Uterus (tissue), 4 donors: ENCODE results near the gene MOB3A. TPM values are rescaled to one million over a fixed set of nuclear protein-coding genes. Genes with fewer than 3 reads are reported as not detected.

ENCODE experiments used
- DNase-seq, 2 donors: peaks; one replicate each; pipeline ENCODE4 v3.0.0-alpha.2; 2019 to 2020
- H3K27ac ChIP-seq, 2 donors: fragments of 200-600 bp; sonication (generic); 1 replicate in 1 of 2; 2 replicates in 1 of 2; pipeline ENCODE4 v1.5.1; 2016 to 2018
- H3K27me3 ChIP-seq, 2 donors: fragments of 200-600 bp; sonication (generic); one replicate each; pipeline ENCODE4 v1.5.1; 2018 to 2019; ENCODE audit warnings: control low read depth in 1 of 2
- H3K36me3 ChIP-seq, 2 donors: fragments of 200-600 bp; sonication (generic); one replicate each; pipeline ENCODE4 v1.5.1; 2019; ENCODE audit warnings: control low read depth in 1 of 2
- H3K4me1 ChIP-seq, 2 donors: fragments of 200-600 bp; sonication (generic); one replicate each; pipeline ENCODE4 v1.5.1; 2018 to 2019; ENCODE audit warnings: control low read depth in 1 of 2
- H3K4me3 ChIP-seq, 2 donors: fragments of 200-600 bp; sonication (generic); 1 replicate in 1 of 2; 2 replicates in 1 of 2; pipeline ENCODE4 v1.5.1; 2018 to 2019; ENCODE audit warnings: mild to moderate bottlenecking in 1 of 2
- H3K9me3 ChIP-seq, 2 donors: fragments of 200-600 bp; sonication (generic); one replicate each; pipeline ENCODE4 v1.5.1; 2019; ENCODE audit warnings: control low read depth in 1 of 2
- POLR2A ChIP-seq, 2 donors: fragments of 450-650 bp; IDR thresholded peaks; one replicate each; pipeline ENCODE4 v1.6.1; 2016; ENCODE audit warnings: antibody characterized with exemption in 2 of 2, mild to moderate bottlenecking in 1 of 2, moderate library complexity in 1 of 2
- intact Hi-C: fragments of 100-400 bp; cut with DNase I; formaldehyde crosslinking; loops from one replicate; pipeline ENCODE4 v1.15.1; 2023; ENCODE audit warnings: low total_unique reads
- total RNA-seq, 4 donors: library from RNA; depleted of rRNA in 3 of 4; stranded (reverse); fragments of >200 nt in 3 of 4; gene quantifications; one replicate each; pipeline versions ENCODE4 v1.1.0 to v1.2.4, GENCODE V29; 2014 to 2023
- TF ChIP-seq, protein P1 (sequence below), 4 experiments: fragments of 200-600 bp in 2 of 4; fragments of 450-650 bp in 2 of 4; sonication (generic) in 2 of 4; IDR thresholded peaks; one replicate each; pipeline ENCODE4 v1.5.1; 2016 to 2019; ENCODE audit warnings: antibody characterized with exemption in 4 of 4, mild to moderate bottlenecking in 2 of 4, moderate library complexity in 1 of 4
- donor health status: DM: yes; HTN: yes; CAD: no.

Gene MOB3A
- total RNA-seq, 4 donors from 2014 or later: 10.2 to 81.4 (median 20.7) TPM

DNA sequence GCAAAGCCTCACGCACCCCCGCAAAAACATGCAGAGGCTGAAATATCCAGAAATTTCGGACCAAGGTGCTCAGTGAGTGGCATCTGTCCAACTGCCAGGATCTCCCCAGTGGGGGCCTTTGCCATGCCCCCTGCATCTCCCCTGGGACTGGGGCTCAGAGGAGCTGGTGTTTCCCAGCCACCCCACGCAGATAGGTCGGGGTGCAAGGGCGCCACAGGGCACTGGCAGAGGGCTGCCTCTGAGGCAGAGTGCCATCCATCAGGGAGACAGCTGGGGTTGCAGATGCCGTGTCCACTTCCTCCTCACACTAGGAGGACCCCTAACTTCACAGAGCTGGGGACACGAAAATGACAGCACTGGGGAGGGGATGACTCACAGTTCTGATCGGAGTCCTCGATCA is 26.9 kb upstream of the MOB3A start:
- Histone ChIP-seq H3K27me3 (no peaks in the 10 kb centered on the region), H3K27ac (no peak overlapping the region), H3K4me1 (no peaks in the 10 kb centered on the region), H3K4me3 (no peak overlapping the region), H3K9me3 (no peaks in the 10 kb centered on the region), H3K36me3 (no peaks in the 10 kb centered on the region)
- TF ChIP-seq, protein P1, sequence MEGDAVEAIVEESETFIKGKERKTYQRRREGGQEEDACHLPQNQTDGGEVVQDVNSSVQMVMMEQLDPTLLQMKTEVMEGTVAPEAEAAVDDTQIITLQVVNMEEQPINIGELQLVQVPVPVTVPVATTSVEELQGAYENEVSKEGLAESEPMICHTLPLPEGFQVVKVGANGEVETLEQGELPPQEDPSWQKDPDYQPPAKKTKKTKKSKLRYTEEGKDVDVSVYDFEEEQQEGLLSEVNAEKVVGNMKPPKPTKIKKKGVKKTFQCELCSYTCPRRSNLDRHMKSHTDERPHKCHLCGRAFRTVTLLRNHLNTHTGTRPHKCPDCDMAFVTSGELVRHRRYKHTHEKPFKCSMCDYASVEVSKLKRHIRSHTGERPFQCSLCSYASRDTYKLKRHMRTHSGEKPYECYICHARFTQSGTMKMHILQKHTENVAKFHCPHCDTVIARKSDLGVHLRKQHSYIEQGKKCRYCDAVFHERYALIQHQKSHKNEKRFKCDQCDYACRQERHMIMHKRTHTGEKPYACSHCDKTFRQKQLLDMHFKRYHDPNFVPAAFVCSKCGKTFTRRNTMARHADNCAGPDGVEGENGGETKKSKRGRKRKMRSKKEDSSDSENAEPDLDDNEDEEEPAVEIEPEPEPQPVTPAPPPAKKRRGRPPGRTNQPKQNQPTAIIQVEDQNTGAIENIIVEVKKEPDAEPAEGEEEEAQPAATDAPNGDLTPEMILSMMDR (IDR thresholded peaks at IDR 0.05): no peak
- intact Hi-C loops: no loop called here
- DNase-seq: no peak

DNA sequence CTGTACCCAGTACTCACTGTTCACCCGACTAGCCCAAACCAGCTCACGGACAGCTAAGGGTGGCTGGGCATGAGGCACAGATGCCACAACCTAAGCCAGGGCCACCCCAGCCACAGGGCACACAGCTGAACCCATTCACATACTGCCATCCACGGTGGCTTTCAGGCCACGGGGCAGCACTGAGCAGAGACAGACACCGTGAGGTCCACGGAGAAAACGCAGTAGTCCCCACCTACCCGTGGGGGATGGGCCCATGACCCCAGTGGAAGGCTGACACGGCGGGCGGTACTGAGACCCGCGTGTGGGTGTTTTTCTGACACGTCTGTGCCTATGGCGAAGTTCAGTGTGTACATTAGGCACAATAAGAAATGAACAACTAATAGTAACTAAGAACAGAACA is 26.1 kb upstream of the MOB3A start:
- no peak for DNase-seq
- H3K4me3 ChIP-seq: no peak overlapping the region
- intact Hi-C loops: no loop called here
- H3K36me3 ChIP-seq: no peaks in the 10 kb centered on the region
- TF ChIP-seq POLR2A (IDR thresholded peaks at IDR 0.05): no peak
- TF ChIP-seq, protein P1 (IDR thresholded peaks at IDR 0.05): no peak
- no peaks in the 10 kb centered on the region for H3K4me1 ChIP-seq
- H3K27ac ChIP-seq: no peak overlapping the region
- H3K9me3 ChIP-seq: no peaks in the 10 kb centered on the region
- no peaks in the 10 kb centered on the region for H3K27me3 ChIP-seq

DNA sequence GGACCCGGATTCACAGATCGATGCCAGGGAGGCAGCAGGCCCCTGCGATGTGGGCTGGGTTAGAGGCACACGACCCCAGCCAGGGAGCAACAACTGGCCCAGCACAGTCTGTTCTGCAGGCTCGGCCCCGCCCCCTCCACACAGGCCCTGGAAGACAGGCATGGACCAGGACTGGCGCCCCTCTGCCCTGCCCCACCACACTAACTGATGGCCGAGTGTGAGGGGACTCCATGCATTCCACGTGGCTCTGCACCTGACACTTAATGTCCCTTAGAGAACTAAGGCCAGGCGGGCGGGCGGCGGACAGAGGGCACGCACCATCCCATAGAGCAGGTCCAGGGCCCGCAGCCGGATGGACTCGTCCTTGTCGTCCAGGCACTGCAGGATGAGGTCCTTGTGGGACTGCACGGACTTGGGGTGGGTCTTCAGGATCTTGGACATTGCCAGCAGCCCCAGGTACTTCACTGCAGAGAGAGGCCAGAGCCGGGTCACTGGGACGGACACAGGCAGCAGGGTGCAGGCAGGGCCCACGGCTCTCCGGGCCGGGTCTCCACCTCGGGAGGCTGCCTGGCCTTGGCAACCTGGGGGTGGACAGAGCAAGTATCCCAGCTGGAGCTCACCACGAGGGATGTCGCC is 25.4 kb upstream of the MOB3A start:
- Histone ChIP-seq H3K9me3 (no peaks in the 10 kb centered on the region), H3K27me3 (no peaks in the 10 kb centered on the region), H3K27ac (no peak overlapping the region), H3K36me3 (no peaks in the 10 kb centered on the region), H3K4me1 (no peaks in the 10 kb centered on the region), H3K4me3 (no peak overlapping the region)
- TF ChIP-seq, protein P1 (IDR thresholded peaks at IDR 0.05): no peak
- no peak for TF ChIP-seq POLR2A (IDR thresholded peaks at IDR 0.05)
- DNase-seq: no peak
- intact Hi-C loops: no loop called here

DNA sequence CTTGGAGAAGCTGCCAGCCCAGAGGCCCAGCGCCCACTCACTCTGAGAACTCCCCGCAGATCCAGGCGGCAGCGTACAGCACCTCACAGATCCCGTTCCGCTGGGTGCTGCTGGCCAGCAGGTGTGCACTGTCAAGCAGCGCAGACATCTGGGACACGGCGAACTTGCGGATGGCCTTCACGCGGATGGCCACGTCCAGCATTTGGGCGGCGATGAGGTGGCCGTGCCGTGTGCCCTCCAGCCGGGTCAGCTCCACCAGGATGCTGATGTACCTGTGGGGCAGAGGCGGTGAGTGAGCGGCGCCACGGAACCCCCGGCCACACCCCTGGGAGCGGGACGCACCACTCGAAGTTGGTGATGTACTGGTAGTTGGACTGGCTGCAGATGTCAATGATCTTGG is 24.7 kb upstream of the MOB3A start:
- Histone ChIP-seq H3K9me3 (no peaks in the 10 kb centered on the region), H3K27me3 (no peaks in the 10 kb centered on the region), H3K36me3 (no peaks in the 10 kb centered on the region), H3K27ac (no peak overlapping the region), H3K4me1 (no peaks in the 10 kb centered on the region), H3K4me3 (no peak overlapping the region)
- no peak for DNase-seq
- intact Hi-C loops: no loop called here
- TF ChIP-seq POLR2A (IDR thresholded peaks at IDR 0.05): no peak
- TF ChIP-seq, protein P1 (IDR thresholded peaks at IDR 0.05): no peak

DNA sequence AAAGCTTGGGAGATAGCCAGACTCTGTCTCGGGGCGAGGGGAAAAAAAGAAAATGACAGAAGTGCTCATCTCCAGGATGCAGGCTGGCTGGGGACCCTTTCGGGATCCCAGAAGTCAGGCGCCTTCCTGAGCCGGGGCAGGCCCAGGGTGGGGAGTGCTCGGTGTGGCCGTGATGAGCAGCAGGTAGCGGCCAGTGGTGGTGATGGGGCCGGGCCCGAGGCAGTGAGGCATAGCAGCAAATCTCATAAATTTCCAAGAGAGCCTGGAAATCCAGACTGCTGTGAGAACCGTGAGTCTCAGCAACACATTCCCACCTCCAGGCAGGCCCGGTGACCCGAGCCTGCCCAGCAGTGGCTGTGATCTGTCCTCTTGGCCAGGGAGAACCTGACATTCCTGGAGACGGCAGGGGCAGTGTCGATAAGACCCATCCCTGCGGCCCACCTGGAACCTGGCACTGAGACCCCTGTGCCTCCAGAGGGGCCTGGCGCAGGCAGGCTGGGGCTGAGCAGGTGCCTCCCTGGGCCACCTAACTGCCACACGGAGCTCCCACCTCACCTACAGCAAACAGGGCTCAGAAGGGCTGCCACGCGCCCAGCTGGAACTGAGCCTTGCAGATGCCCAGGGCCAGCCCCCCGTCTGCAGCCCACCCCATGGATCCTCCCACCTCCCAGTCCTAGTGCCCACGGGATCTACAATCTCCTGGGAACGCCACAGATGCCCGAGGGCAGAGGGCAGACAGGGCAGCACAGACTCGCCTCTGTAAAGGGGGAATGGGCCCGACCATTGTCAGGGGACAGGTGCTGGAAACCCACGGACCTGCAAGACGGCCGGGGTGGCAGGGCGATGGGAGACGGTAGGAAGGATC is 24.0 kb upstream of the MOB3A start:
- H3K36me3 ChIP-seq: no peaks in the 10 kb centered on the region
- intact Hi-C loops: no loop called here
- TF ChIP-seq, protein P1 (IDR thresholded peaks at IDR 0.05): no peak
- no peak for TF ChIP-seq POLR2A (IDR thresholded peaks at IDR 0.05)

More for the DNA sequence above, 24.0 kb upstream of the MOB3A start:
- no peak overlapping the region for H3K27ac ChIP-seq
- no peaks in the 10 kb centered on the region for H3K27me3 ChIP-seq
- no peaks in the 10 kb centered on the region for H3K9me3 ChIP-seq
- no peaks in the 10 kb centered on the region for H3K4me1 ChIP-seq
- DNase-seq: no peak
- H3K4me3 ChIP-seq: no peak overlapping the region
